Right forelimb (tissue), 1 donor: ENCODE results near the gene ANKRD31.
"Not testable (repeated sequence)": the region's sequence is repeated elsewhere in the genome, so short reads cannot be mapped to it uniquely, and the experiment has no call there.

Source experiments
- DNase-seq: peaks from one replicate; pipeline ENCODE4 v3.0.0-alpha.2; 2018

The ANKRD31 gene, protein sequence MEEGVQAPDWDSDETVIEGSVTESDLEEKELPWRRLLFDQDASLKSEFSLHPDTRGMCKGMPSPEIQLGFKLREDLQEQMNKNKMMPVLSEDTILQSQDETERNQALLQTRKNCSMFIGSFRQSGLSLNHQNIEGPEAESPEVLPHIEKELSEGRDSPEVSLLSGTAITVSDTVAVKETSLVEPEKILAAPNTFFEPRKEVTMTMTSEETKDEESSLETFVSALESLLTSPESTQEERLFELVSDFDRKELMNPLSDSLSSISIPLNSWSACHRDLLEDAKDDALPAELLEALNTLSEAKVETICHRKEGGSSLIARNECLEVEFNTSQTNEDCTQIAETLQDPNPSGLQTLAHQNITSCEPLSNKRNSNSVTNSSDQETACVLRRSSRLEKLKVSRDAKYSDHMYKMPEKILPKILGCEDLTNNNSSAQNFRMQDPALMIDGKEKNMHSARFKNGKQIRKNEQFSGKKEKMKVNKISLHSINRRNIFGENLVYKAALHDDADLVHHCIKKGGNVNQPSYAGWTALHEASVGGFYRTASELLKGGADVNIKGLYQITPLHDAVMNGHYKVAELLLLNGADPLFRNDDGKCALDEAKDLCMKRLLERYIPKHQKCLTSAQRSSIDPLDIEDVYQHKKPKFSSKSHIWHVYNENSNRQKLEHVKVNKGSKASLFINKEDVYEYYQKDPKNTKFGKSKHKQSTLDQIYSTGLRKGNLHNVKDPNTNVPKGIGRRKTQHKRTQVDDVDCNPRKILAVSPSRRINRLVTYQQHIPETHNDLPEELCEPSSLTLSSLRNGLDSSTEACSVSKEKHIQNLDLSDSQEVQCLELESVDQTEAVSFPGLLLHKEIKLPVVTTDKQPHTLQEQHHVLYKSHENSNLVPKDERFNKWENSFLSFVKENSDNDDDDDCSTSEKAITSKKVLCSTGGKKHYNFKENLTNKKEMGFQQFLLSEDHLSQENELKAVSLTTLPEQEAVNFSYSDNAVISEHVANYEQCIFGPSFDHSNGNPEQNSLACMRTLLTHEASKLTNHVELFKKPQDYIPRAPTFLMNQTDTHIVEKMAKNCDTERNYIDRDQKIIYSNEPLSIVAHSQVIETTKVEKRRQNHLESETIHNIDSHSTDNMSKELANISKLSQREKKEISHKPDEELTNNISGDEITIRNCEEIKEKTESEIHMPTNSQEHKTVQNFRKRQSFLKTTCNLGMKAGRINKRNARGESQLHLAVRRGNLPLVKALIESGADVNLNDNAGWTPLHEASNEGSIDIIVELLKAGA (N-terminal part only)

GRCh38 chr5:75236322-75237316, at the start of gene ANKRD31:
ANKRD31 (minus strand) TSS chr5:75236878; CDS start chr5:75236686, 192 bp downstream.
- DNase-seq, result peak; percentile 90

GRCh38 chr5:75286211-75286773, 49.6 kb upstream of the ANKRD31 start:
- no peak for DNase-seq

- DNase-seq, result no peak
Observed at GRCh38 chr5:75282581-75282980, 45.9 kb upstream of the ANKRD31 start.

GRCh38 chr5:75281716-75282465, 45.2 kb upstream of the ANKRD31 start:
- DNase-seq, result no peak

- DNase-seq, result no peak
Observed at GRCh38 chr5:75279321-75279720, 42.6 kb upstream of the ANKRD31 start.

DNA sequence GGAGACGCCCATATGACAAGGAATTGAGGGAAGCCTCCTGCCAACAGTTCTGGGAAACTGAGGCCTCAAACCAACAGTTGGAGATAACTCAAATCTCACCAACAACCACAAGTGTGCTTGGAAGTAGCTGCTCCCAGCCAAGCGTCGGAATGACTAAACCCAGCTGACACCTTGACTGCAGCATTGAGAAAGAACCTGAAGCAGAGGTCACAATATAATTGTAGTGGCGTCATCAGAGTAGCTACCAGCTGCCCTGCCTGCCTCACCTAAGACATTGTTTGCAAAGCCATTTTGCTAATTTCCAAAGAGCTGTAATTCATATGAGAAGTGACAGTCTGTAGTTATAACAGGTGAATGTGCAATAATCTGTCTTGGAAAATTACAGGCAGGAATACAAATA, 40.8 kb upstream of the ANKRD31 start:
- no peak for DNase-seq

DNA sequence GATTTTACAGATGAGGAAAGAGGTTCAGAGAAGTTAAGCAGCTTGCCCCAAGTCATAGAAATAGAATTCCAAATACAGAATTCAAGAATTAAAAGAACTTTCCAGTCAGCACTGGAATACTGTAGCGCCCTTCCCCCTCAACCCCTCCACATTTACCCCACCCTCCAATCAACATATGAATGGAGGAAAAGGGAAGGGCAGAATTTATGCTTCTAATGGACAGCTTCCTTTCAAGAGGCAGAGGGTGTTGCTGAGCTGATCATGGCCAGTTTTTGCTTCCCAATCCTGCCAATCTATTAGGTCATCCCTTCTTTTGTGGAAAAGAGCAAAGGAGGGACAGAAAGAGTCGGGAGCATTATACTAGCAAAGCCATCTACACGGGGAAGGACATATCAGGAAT, 39.1 kb upstream of the ANKRD31 start:
- no peak for DNase-seq

GRCh38 chr5:75275147-75275546, 38.5 kb upstream of the ANKRD31 start:
- DNase-seq, result no peak

DNA sequence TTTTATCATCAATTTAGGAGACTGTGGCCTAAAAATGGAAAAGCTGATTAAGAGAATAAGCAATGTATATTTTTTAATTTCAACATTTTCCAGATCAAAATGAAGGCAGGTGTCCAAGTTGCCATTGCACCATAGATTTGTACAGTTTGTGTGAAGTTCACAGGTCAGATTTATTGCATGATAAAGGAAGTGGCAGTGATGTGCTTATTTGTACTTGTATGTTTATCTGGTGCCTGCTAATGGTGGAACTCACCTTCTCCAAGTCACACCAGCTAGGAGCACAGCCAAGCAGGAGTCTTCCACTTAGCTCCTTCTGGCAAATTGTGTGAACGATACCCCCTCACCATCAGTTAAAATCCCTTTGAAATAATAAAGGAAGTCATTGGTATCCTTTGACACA, 37.8 kb upstream of the ANKRD31 start:
- no peak for DNase-seq

DNA sequence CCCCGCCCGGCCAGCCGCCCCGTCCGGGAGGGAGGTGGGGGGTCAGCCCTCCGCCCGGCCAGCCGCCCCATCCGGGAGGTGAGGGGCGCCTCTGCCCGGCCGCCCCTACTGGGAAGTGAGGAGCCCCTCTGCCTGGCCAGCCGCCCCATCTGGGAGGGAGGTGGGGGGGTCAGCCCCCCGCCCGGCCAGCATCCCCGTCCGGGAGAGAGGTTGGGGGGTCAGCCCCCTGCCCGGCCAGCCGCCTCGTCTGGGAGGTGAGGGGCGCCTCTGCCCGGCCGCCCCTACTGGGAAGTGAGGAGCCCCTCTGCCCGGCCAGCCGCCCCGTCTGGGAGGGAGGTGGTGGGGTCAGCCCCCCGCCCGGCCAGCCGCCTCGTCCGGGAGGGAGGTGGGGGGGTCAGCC, 33.9 kb upstream of the ANKRD31 start:
- DNase-seq, result not testable (repeated sequence)

- DNase-seq, result no peak
Observed at GRCh38 chr5:75265731-75266130, 29.1 kb upstream of the ANKRD31 start.

DNA sequence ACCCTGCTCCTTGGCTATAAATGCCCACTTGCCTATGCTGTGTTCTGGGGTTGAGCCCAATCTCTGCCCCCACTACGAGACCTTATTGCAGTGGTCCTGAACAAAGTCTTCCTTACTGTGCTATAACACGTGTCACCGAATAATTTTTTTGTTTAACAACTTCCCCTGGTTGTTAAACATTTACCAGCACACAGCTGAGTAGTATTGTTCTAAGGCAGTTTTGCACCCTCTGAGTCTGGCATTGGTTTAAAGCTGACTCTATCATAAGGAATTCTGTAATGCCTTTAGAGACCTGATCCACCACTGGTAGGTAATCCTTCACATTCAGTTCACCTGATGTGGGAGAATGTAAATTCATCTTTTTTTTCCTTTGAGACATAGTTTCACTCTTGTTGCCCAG, 25.6 kb upstream of the ANKRD31 start:
- DNase-seq, result no peak

DNA sequence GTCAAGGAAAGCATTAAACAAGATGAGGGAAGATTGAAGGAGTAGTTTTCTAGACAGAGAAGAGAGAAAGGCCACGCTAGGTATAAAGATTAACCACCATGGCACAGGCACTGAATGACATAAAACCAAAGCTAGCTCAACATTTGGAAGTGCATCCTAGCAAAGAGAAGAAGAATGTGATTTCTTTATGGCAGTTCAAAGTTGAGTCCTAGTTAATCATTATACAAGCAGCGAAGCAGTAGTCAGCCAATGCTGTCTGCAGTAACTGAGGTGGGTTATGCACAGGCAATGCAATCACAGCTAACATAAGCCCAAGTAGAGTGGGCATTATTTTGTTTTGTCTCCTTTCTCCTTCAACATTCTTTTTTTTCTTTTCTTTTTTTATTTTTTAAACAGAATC, 24.0 kb upstream of the ANKRD31 start:
- DNase-seq, result no peak

DNA sequence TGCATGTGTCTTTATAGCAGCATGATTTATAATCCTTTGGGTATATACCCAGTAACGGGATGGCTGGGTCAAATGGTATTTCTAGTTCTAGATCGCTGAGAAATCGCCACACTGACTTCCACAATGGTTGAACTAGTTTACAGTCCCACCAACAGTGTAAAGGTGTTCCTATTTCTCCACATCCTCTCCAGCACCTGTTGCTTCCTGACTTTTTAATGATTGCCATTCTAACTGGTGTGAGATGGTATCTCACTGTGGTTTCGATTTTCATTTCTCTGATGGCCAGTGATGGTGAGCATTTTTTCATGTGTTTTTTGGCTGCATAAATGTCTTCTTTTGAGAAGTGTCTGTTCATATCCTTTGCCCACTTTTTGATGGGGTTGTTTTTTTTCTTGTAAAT, 13.8 kb upstream of the ANKRD31 start:
- not testable (repeated sequence) for DNase-seq

- no peak for DNase-seq
Observed at GRCh38 chr5:75245023-75245422, 8.3 kb upstream of the ANKRD31 start.

DNA sequence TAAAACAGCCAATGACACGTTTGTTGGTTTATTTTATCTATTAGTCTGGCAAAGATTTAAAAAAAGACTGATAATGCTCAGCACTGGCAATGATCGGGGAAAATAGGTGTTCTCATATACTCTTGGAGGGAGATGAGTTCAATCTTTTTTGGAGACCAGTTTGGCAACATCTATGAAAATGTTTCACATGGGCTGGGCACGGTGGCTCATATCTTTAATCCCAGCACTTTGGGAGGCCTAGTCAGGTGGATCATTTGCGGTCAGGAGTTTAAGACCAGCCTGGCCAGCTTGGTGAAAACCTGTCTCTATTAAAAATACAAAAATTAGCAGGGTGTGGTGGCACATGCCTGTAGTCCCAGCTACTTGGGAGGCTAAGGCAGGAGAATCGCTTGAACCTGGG, 6.8 kb upstream of the ANKRD31 start:
- DNase-seq, result no peak

DNA sequence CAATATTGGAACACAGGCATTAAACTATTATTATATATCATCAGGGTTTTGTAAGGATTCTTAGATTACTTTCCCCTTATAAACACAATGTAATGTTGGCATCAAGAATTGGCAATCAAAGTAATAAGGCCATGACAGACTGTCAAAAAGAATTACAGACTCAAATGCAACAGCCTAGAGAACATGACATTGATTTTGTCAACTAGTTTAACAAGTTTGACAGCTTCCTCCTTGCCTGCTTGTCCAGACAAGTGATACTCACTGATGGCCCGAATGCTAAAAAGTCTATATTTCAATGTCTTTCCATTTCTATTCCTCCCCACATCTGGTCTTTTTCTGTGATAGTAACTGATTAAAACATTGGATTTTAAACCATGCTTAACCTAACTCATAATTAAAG, 6.4 kb upstream of the ANKRD31 start:
- DNase-seq, result no peak

DNA sequence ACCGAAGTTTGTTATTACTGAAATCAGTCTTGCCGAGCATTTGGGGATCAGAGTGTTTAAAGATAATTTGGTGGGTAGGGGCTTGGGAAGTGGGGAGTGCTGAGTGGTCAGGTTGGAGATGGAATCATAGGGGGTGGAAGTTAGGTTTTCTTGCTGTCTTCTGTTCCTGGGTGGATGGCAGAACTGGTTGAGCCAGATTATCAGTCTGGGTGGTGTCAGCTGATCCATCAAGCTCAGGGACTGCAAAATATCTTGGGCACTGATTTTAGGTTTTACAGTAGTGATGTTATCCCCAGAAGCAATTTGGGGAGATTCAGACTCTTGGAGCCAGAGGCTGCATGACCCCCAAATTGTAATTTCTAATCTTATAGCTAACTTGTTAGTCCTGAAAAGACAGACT, 5.4 kb upstream of the ANKRD31 start:
- no peak for DNase-seq

- no peak for DNase-seq
Observed at GRCh38 chr5:75239681-75240080, 3.0 kb upstream of the ANKRD31 start.

DNA sequence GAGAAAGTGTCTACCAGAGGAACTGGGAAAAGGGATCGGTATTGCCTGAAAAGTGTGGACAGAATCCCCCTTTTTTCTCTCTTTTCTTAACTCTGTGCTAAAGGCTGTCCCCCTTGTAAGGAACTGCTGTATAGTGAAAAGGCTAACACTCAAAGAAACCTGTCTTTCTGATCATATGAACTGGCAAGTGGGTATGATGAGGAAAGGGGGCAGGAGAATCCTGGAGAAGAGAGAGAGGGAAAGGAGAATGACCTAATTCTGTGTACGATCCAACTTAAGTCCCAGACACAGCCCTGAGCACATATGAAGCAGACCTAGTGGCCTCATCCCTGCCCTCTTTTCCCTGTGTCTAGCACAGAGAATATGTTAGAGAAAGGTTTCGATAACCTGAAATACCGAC, 967 bp downstream of the ANKRD31 start:
- no peak for DNase-seq

DNA sequence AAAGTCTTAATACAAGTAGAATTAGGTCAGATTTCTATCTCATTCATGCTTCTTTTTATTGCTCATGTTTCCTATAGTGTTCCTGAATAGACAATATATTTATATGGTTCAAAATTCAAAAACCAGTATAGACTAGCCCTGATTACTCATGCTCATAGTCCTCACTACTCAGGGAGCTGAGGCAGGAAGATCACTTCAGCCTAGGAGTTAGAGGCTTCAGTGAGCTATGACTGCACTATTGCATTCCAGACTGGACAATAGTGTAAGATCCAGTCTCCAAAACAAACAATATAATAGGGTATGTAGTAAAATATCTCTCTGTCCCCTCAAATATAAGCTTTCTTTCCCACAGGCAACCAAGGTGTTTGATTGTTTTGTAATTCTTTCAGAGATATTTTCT, 2.4 kb downstream of the ANKRD31 start:
- DNase-seq, result no peak
